GM10248 (cell line): ENCODE results near the gene JDP2.

Source experiments
- CTCF ChIA-PET: fragments of 300-600 bp; sonication (Branson Sonifier 250); formaldehyde crosslinking; extraction: SDS; loops from one replicate; lab custom pipeline; 2021; ENCODE audit warnings: antibody characterized with exemption; lab: Yijun Ruan, JAX
- POLR2A ChIA-PET: fragments of 350-650 bp; sonication (Branson Sonifier 250); formaldehyde crosslinking; extraction: SDS; loops from one replicate; lab custom pipeline; 2020; ENCODE audit warnings: antibody characterized with exemption; lab: Yijun Ruan, JAX
- DNase-seq: peaks from one replicate; pipeline ENCODE4 v3.0.0; 2012; ENCODE audit errors: extremely low spot score
- CTCF ChIP-seq: IDR thresholded peaks from 2 replicates; pipeline ENCODE4 v1.5.1; 2012; ENCODE audit warnings: mild to moderate bottlenecking, low read depth; ENCODE audit errors: extremely low read depth, missing control alignments, control extremely low read depth

Gene JDP2

GRCh38 chr14:75496755-75497154, 68.9 kb downstream of the JDP2 start:
- DNase-seq = no peak
- POLR2A ChIA-PET = interaction anchor here (0.6 to 1.5 kb wide), 3 partner anchors 27 to 149 kb away, joined by 3 to 5 read pairs (median 4); no protein-coding TSS in a partner anchor
- CTCF ChIA-PET = interaction anchor here (1.0 to 7.1 kb wide), 8 partner anchors 9 to 63 kb away, joined by 3 to 97 read pairs (median 4); no protein-coding TSS in a partner anchor
- no peak for TF ChIP-seq CTCF

- ChIA-PET CTCF (interaction anchor here (0.7 to 7.1 kb wide), 9 partner anchors 9 to 368 kb away, joined by 3 to 97 read pairs (median 3); no protein-coding TSS in a partner anchor), POLR2A (interaction anchor here (0.6 to 1.5 kb wide), 4 partner anchors 18 to 148 kb away, joined by 3 to 5 read pairs (median 4); no protein-coding TSS in a partner anchor)
- peak; percentile 14 for TF ChIP-seq CTCF
- DNase-seq = peak; percentile 65
Observed at GRCh38 chr14:75497191-75497590, 69.4 kb downstream of the JDP2 start.

GRCh38 chr14:75497701-75498100, 69.9 kb downstream of the JDP2 start:
- TF ChIP-seq CTCF = no peak
- POLR2A ChIA-PET = interaction anchor here (0.6 to 1.5 kb wide), 4 partner anchors 17 to 1738 kb away, joined by 3 to 5 read pairs (median 4); no protein-coding TSS in a partner anchor
- no peak for DNase-seq
- CTCF ChIA-PET = interaction anchor here (0.7 to 7.1 kb wide), 9 partner anchors 10 to 368 kb away, joined by 3 to 97 read pairs (median 4); no protein-coding TSS in a partner anchor

- CTCF ChIA-PET = interaction anchor here (0.7 to 7.1 kb wide), 10 partner anchors 9 to 155 kb away, joined by 3 to 97 read pairs (median 6); partner anchors contain the start of gene BATF
Observed at GRCh38 chr14:75499084-75499875, 71.5 kb downstream of the JDP2 start.

GRCh38 chr14:75501080-75501479, 73.3 kb downstream of the JDP2 start:
- ChIA-PET POLR2A (no interaction called here), CTCF (interaction anchor here (7.1 kb wide), 1 partner anchor 15 kb away, joined by 97 read pairs; no protein-coding TSS in a partner anchor)
- DNase-seq = no peak
- TF ChIP-seq CTCF = no peak

More at GRCh38 chr14:75499084-75499875, 71.5 kb downstream of the JDP2 start:
- POLR2A ChIA-PET = no interaction called here
- TF ChIP-seq CTCF = no peak
- peak; percentile 60 for DNase-seq

- CTCF ChIA-PET = interaction anchor here (1.0 to 2.3 kb wide), 2 partner anchors 9 to 13 kb away, joined by 3 to 16 read pairs; no protein-coding TSS in a partner anchor
- POLR2A ChIA-PET = no interaction called here
- no peak for DNase-seq
- TF ChIP-seq CTCF = no peak
Observed at GRCh38 chr14:75504411-75504810, 76.6 kb downstream of the JDP2 start.
